HG02884 (cell line): ENCODE results near the gene IRX4.
"Not testable (repeated sequence)": the region's sequence is repeated elsewhere in the genome, so short reads cannot be mapped to it uniquely, and the experiment has no call there.

Experiments used
- ATAC-seq: cut with Tn5 transposase; IDR thresholded peaks from one replicate; pipeline ENCODE4 v1.9.1; 2021; ENCODE audit warnings: mild to moderate bottlenecking, moderate library complexity; ENCODE audit not compliant: unreplicated experiment

Gene IRX4

GRCh38 chr5:1879292-1880263 is 3.1 kb downstream of the IRX4 start:
- no peak for ATAC-seq

- no peak for ATAC-seq
Measured at GRCh38 chr5:1878050-1878849, 4.5 kb downstream of the IRX4 start.

- no peak for ATAC-seq
Measured at GRCh38 chr5:1877103-1878049, 5.3 kb downstream of the IRX4 start.

- no peak for ATAC-seq
Measured at GRCh38 chr5:1876660-1877064, 6.1 kb downstream of the IRX4 start.

GRCh38 chr5:1875843-1876659 is 6.7 kb downstream of the IRX4 start:
- no peak for ATAC-seq

- ATAC-seq, result no peak
Measured at GRCh38 chr5:1875281-1875842, 7.4 kb downstream of the IRX4 start.

GRCh38 chr5:1874771-1875220 is 7.9 kb downstream of the IRX4 start:
- no peak for ATAC-seq

GRCh38 chr5:1874348-1874747 is 8.4 kb downstream of the IRX4 start:
- no peak for ATAC-seq

- ATAC-seq, result no peak
Measured at GRCh38 chr5:1873243-1873959, 9.3 kb downstream of the IRX4 start.

GRCh38 chr5:1871441-1871840 is 11.3 kb downstream of the IRX4 start:
- no peak for ATAC-seq

- ATAC-seq, result not testable (repeated sequence)
Measured at GRCh38 chr5:1870435-1871272, 12.1 kb downstream of the IRX4 start.

- no peak for ATAC-seq
Measured at GRCh38 chr5:1868886-1869475, 13.7 kb downstream of the IRX4 start.

- no peak for ATAC-seq
Measured at GRCh38 chr5:1867815-1868143, 14.9 kb downstream of the IRX4 start.

GRCh38 chr5:1867114-1867814 is 15.5 kb downstream of the IRX4 start:
- ATAC-seq, result no peak

- ATAC-seq, result no peak
Measured at GRCh38 chr5:1865948-1866347, 16.8 kb downstream of the IRX4 start.

- ATAC-seq, result no peak
Measured at GRCh38 chr5:1865486-1865885, 17.2 kb downstream of the IRX4 start.

- no peak for ATAC-seq
Measured at GRCh38 chr5:1864896-1865440, 17.8 kb downstream of the IRX4 start.
